Endodermal cell (in vitro differentiated cells): Measurements from ENCODE around the gene SLC25A5. TPM values are rescaled to one million over a fixed set of nuclear protein-coding genes. Genes with fewer than 3 reads are reported as not detected.

Experiments
- DNase-seq: peaks from one replicate; pipeline ENCODE4 v3.0.0-alpha.2; 2017
- H3K27ac ChIP-seq: 2 replicates; pipeline ENCODE4 v1.5.1; 2013; ENCODE audit warnings: mild to moderate bottlenecking, low read depth, low read length, moderate library complexity
- H3K27me3 ChIP-seq: 2 replicates; pipeline ENCODE4 v1.6.1; 2013; ENCODE audit warnings: mild to moderate bottlenecking, low read length, moderate library complexity; ENCODE audit not compliant: insufficient read depth, control insufficient read depth, poor library complexity, severe bottlenecking
- H3K36me3 ChIP-seq: 2 replicates; pipeline ENCODE4 v1.7.0; 2013; ENCODE audit warnings: mild to moderate bottlenecking, low read length, moderate library complexity; ENCODE audit not compliant: control insufficient read depth, insufficient read depth
- H3K4me1 ChIP-seq: one replicate; pipeline ENCODE4 v1.7.0; 2013; ENCODE audit warnings: low read length; ENCODE audit not compliant: control insufficient read depth, insufficient read depth
- H3K4me3 ChIP-seq: 2 replicates; pipeline ENCODE4 v1.5.1; 2013; ENCODE audit warnings: mild to moderate bottlenecking, low read length, moderate library complexity
- H3K9ac ChIP-seq: 2 replicates; pipeline ENCODE4 v1.6.1; 2013; ENCODE audit warnings: mild to moderate bottlenecking, low read length, moderate library complexity; ENCODE audit not compliant: poor library complexity, severe bottlenecking; ENCODE audit errors: extremely low read depth
- H3K9me3 ChIP-seq: 2 replicates; pipeline ENCODE4 v1.6.1; 2013; ENCODE audit warnings: mild to moderate bottlenecking, low read length, moderate library complexity; ENCODE audit not compliant: control insufficient read depth
- H3K27ac Mint-ChIP-seq: 2 replicates; pipeline ENCODE4 v1.8.0; 2020; ENCODE audit warnings: mixed read lengths
- H3K27me3 Mint-ChIP-seq: 2 replicates; pipeline ENCODE4 v1.8.0; 2021; ENCODE audit warnings: mild to moderate bottlenecking, mixed read lengths; ENCODE audit not compliant: insufficient read depth
- H3K36me3 Mint-ChIP-seq: 2 replicates; pipeline ENCODE4 v1.8.0; 2020; ENCODE audit warnings: low read depth, mixed read lengths
- H3K4me1 Mint-ChIP-seq: 2 replicates; pipeline ENCODE4 v1.8.0; 2020; ENCODE audit warnings: mixed read lengths
- H3K4me3 Mint-ChIP-seq: 2 replicates; pipeline ENCODE4 v1.8.0; 2020; ENCODE audit warnings: mild to moderate bottlenecking, moderate library complexity, mixed read lengths
- H3K9me3 Mint-ChIP-seq: 2 replicates; pipeline ENCODE4 v1.8.0; 2020; ENCODE audit warnings: mild to moderate bottlenecking, mixed read lengths
- WGBS, 2 experiments: methylation state at CpG; one replicate each; pipeline versions ENCODE4 v1.1.5 to v1.1.7; 2013; ENCODE audit warnings: missing lambda C conversion rate in 2 of 2, mixed read lengths in 1 of 2; ENCODE audit not compliant: insufficient coverage in 1 of 2, insufficient read length in 1 of 2; 5-methylcytosine and 5-hydroxymethylcytosine counted together
- total RNA-seq, 2 donors: library from RNA; stranded (reverse); fragmentation: NEBNext Ultra II Directional in 1 of 2; extraction: Animal tissue kit (Norgen Biotek cat#: 25700) in 1 of 2; gene quantifications; 2 replicates in 1 of 2; 3 replicates in 1 of 2; pipeline ENCODE4 v1.2.1, GENCODE V29; 2021
- TF ChIP-seq, protein P1 (sequence below): fragments of 200-600 bp; sonication (generic); conservative IDR thresholded peaks from 2 replicates; pipeline ENCODE4 v1.5.0; 2021; ENCODE audit warnings: antibody characterized with exemption, mild to moderate bottlenecking

Gene SLC25A5
- total RNA-seq, 2 donors from 2014 or later = 321 TPM

DNA sequence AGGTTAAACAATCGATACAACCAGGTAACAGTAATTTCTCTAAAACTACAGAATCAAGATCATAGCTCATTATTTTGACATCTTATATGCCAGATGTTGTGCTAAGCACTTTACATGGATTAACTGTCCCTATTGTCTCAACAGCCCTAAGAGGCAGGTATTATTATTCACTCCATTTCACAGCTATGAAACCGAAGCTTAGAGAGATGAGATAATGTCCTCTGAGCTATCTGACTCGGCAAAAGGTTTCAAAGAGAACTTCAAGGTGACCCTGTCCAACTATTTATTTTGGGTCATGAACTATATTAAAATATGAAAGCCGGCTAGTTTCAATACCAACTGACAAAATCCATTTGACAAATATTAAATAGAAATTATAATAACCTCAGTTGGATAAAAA lies 10.3 kb downstream of the SLC25A5 start:
- Histone ChIP-seq H3K9me3 (no peaks in the 10 kb centered on the region), H3K27ac (no peak overlapping the region), H3K27me3 (no peaks in the 10 kb centered on the region), H3K4me3 (no peak overlapping the region), H3K4me1 (peaks cover 6% of the 10 kb centered on the region), H3K9ac (no peak overlapping the region), H3K36me3 (no peaks in the 10 kb centered on the region)
- H3K9me3 Mint-ChIP-seq = peaks cover 56% of the 10 kb centered on the region
- 82% methylated on average over 3 of the region's 4 CpGs; no CpG with 5 or more reads in 1 of the 2 experiments for WGBS, 2 experiments
- no peak for DNase-seq
- H3K27ac Mint-ChIP-seq = no peak overlapping the region
- H3K27me3 Mint-ChIP-seq = peaks cover 7% of the 10 kb centered on the region
- H3K36me3 Mint-ChIP-seq = no peaks in the 10 kb centered on the region
- no peaks in the 10 kb centered on the region for H3K4me1 Mint-ChIP-seq
- H3K4me3 Mint-ChIP-seq = no peak overlapping the region
- TF ChIP-seq, protein P1, sequence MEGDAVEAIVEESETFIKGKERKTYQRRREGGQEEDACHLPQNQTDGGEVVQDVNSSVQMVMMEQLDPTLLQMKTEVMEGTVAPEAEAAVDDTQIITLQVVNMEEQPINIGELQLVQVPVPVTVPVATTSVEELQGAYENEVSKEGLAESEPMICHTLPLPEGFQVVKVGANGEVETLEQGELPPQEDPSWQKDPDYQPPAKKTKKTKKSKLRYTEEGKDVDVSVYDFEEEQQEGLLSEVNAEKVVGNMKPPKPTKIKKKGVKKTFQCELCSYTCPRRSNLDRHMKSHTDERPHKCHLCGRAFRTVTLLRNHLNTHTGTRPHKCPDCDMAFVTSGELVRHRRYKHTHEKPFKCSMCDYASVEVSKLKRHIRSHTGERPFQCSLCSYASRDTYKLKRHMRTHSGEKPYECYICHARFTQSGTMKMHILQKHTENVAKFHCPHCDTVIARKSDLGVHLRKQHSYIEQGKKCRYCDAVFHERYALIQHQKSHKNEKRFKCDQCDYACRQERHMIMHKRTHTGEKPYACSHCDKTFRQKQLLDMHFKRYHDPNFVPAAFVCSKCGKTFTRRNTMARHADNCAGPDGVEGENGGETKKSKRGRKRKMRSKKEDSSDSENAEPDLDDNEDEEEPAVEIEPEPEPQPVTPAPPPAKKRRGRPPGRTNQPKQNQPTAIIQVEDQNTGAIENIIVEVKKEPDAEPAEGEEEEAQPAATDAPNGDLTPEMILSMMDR = no peak

- Mint-ChIP-seq H3K4me3 (no peak overlapping the region), H3K4me1 (no peaks in the 10 kb centered on the region), H3K9me3 (peaks cover 53% of the 10 kb centered on the region), H3K36me3 (no peaks in the 10 kb centered on the region), H3K27me3 (peaks cover 7% of the 10 kb centered on the region), H3K27ac (no peak overlapping the region)
- H3K27me3 ChIP-seq = no peaks in the 10 kb centered on the region
- DNase-seq = peak; percentile 9
- 100% methylated on average over 2 of the region's 2 CpGs; no CpG with 5 or more reads in 1 of the 2 experiments for WGBS, 2 experiments
- H3K36me3 ChIP-seq = no peaks in the 10 kb centered on the region
- H3K27ac ChIP-seq = no peak overlapping the region
- H3K9me3 ChIP-seq = no peaks in the 10 kb centered on the region
- TF ChIP-seq, protein P1 = no peak
- no peak overlapping the region for H3K9ac ChIP-seq
- peaks cover 6% of the 10 kb centered on the region for H3K4me1 ChIP-seq
- H3K4me3 ChIP-seq = no peak overlapping the region
Observed at GRCh38 chrX:119479845-119480244, 11.6 kb downstream of the SLC25A5 start.

- peaks cover 11% of the 10 kb centered on the region for H3K27me3 Mint-ChIP-seq
- H3K27ac Mint-ChIP-seq = no peak overlapping the region
- Histone ChIP-seq H3K9ac (no peak overlapping the region), H3K4me1 (peaks cover 6% of the 10 kb centered on the region), H3K9me3 (no peaks in the 10 kb centered on the region), H3K27me3 (no peaks in the 10 kb centered on the region), H3K27ac (no peak overlapping the region), H3K4me3 (no peak overlapping the region), H3K36me3 (no peaks in the 10 kb centered on the region)
- H3K36me3 Mint-ChIP-seq = no peaks in the 10 kb centered on the region
- WGBS, 2 experiments = 93% methylated on average over 4 of the region's 4 CpGs; no CpG with 5 or more reads in 1 of the 2 experiments
- H3K4me3 Mint-ChIP-seq = no peak overlapping the region
- DNase-seq = no peak
- H3K9me3 Mint-ChIP-seq = peaks cover 59% of the 10 kb centered on the region
- no peaks in the 10 kb centered on the region for H3K4me1 Mint-ChIP-seq
- TF ChIP-seq, protein P1 = no peak
Observed at GRCh38 chrX:119481323-119481801, 13.1 kb downstream of the SLC25A5 start.
